K562 (cell line): ENCODE measurements around the gene GALP. TPM values are rescaled to one million over a fixed set of nuclear protein-coding genes. Genes with fewer than 3 reads are reported as not detected.

Experiments used
- CTCF ChIP-seq, 3 experiments: IDR thresholded peaks in 2 of 3; conservative IDR thresholded peaks in 1 of 3; 2 replicates each; pipeline ENCODE4 v1.5.1; 2011 to 2012; ENCODE audit warnings: low read length in 3 of 3, mild to moderate bottlenecking in 3 of 3, control low read depth in 2 of 3, improper control_type of control experiment in 1 of 3, inconsistent platforms in 1 of 3, low read depth in 1 of 3, mixed read lengths in 1 of 3, moderate library complexity in 1 of 3; ENCODE audit not compliant: insufficient read depth in 2 of 3
- ESRRB ChIP-seq: fragments of 250-450 bp; sonication (Bioruptor Pico); IDR thresholded peaks from 2 replicates; pipeline ENCODE4 v1.5.0; 2020; ENCODE audit warnings: mild to moderate bottlenecking, moderate library complexity, borderline replicate concordance
- FOXA1 ChIP-seq: fragments of 450-650 bp; IDR thresholded peaks from 2 replicates; pipeline ENCODE4 v1.6.1; 2016; ENCODE audit warnings: mild to moderate bottlenecking, borderline replicate concordance
- GATA2 ChIP-seq: sonication (generic); formaldehyde crosslinking; IDR thresholded peaks from 2 replicates; pipeline ENCODE4 v1.4.0; 2020; ENCODE audit warnings: mild to moderate bottlenecking, missing genetic modification reagents
- KDM1A ChIP-seq, 2 experiments: fragments of 450-650 bp; IDR thresholded peaks; 2 replicates each; pipeline ENCODE4 v1.6.1; 2016; ENCODE audit warnings: mild to moderate bottlenecking in 2 of 2
- MAZ ChIP-seq, 2 experiments: fragments of 450-650 bp in 1 of 2; sonication (generic) in 1 of 2; formaldehyde crosslinking; IDR thresholded peaks in 1 of 2; conservative IDR thresholded peaks in 1 of 2; 2 replicates each; pipeline versions ENCODE4 v1.4.0 to v1.5.0; 2020; ENCODE audit warnings: mild to moderate bottlenecking in 1 of 2, missing genetic modification reagents in 1 of 2
- POU5F1 ChIP-seq: fragments of 150-350 bp; IDR thresholded peaks from 2 replicates; pipeline ENCODE4 v1.6.1; 2014; ENCODE audit warnings: borderline replicate concordance, low read length, low read depth, mild to moderate bottlenecking; ENCODE audit not compliant: partially characterized antibody
- PTRF ChIP-seq: fragments of 450-650 bp; IDR thresholded peaks from 2 replicates; pipeline ENCODE4 v1.6.1; 2016; ENCODE audit warnings: mild to moderate bottlenecking, missing genetic modification characterization, missing compliant biosample characterization
- RERE ChIP-seq: sonication (generic); formaldehyde crosslinking; IDR thresholded peaks from 2 replicates; pipeline ENCODE4 v1.8.0; 2023; ENCODE audit warnings: missing genetic modification reagents, mild to moderate bottlenecking, borderline replicate concordance
- ZBTB7A ChIP-seq: IDR thresholded peaks from 2 replicates; pipeline ENCODE4 v1.6.1; 2011; ENCODE audit warnings: low read depth, mild to moderate bottlenecking, low read length, moderate library complexity, borderline replicate concordance; ENCODE audit not compliant: control insufficient read depth
- ZNF174 ChIP-seq: fragments of 250-450 bp; sonication (Bioruptor Pico); IDR thresholded peaks from 2 replicates; pipeline ENCODE4 v1.4.0; 2020; ENCODE audit warnings: mild to moderate bottlenecking
- polyA plus RNA-seq, 8 experiments: library from polyadenylated mRNA; depleted of rRNA in 4 of 8; stranded (reverse) in 5 of 8; unstranded in 3 of 8; fragments of >200 nt; fragmentation: Nextera tagmentation in 2 of 8; fragmentation: Illumina TruSeq in 1 of 8; extraction: Ambion mirVana in 2 of 8; extraction: Trizol in 1 of 8; gene quantifications; 2 replicates each; pipeline versions ENCODE4 v1.2.1 to v1.2.3, GENCODE V29; 2011 to 2014; ENCODE audit warnings: inconsistent platforms in 1 of 8, missing spikeins in 1 of 8
- total RNA-seq, 7 experiments: library from RNA; depleted of rRNA in 6 of 7; stranded (reverse); fragments of >200 nt in 6 of 7; fragmentation: Illumina TruSeq in 2 of 7; extraction: Trizol in 2 of 7; gene quantifications; 2 replicates each; pipeline versions ENCODE4 v1.2.1 to v1.2.3, GENCODE V29; 2011 to 2021; ENCODE audit warnings: low replicate concordance in 1 of 7

The GALP gene
- total and polyA plus RNA-seq, 9 of the 15 experiments (the other 6 are each of a cell fraction or from before 2014, with no cell fraction given), result not detected

GRCh38 chr19:56141417-56141993 lies 34.3 kb upstream of the GALP start (continued):
- TF ChIP-seq CTCF (IDR thresholded peaks at IDR 0.05 in 2 of 3, conservative IDR thresholded peaks at IDR 0.05 in 1 of 3; ENCODE audit: insufficient read depth in 2 of 3, low read depth in 1 of 3, low read length in 3 of 3), result no peak
- TF ChIP-seq PTRF, result no peak
- TF ChIP-seq RERE (CRISPR knock-in tag), result no peak
- TF ChIP-seq MAZ (CRISPR knock-in tag; conservative IDR thresholded peaks at IDR 0.05 in 1 of 2, IDR thresholded peaks at IDR 0.05 in 1 of 2), result no peak
- no peak for TF ChIP-seq ZNF174 (CRISPR knock-in tag)
- TF ChIP-seq GATA2, result no peak
- TF ChIP-seq KDM1A (IDR thresholded peaks at IDR 0.05), result peak in 1 of 2 experiments; percentile 80; a peak in 2 of 4 replicates
- TF ChIP-seq ESRRB, result no peak
- peak; percentile 48 for TF ChIP-seq ZBTB7A
- no peak for TF ChIP-seq FOXA1
- no peak for TF ChIP-seq POU5F1
